ENCODE measurements around the gene EML5. TPM values are rescaled to one million over a fixed set of nuclear protein-coding genes. Genes with fewer than 3 reads are reported as not detected.

Gene EML5
- total RNA-seq, 1 experiment from 2014 or later = 1.8 TPM

DNA sequence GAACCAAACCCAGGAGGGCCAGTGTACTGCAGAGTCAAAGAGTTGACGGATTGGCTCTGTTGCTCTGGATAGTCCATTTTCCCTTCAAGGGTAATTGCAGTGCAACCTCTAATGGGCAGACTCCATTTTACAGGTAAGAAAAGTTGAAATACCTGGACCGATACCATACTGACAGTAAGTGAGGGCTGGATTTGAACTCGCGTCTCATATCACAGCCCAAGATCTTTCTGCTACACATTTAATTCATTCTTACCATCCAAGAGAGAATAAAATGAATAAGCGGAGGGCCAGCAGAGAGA lies 230.3 kb downstream of the EML5 start:
- Histone ChIP-seq H3K9ac (ENCODE audit: low read length) (peak overlapping the region; percentile 87), H3K27ac (ENCODE audit: low read depth, low read length) (peak overlapping the region; percentile 95), H4K20me1 (ENCODE audit: insufficient read depth) (no peaks in the 10 kb centered on the region), H3K79me2 (ENCODE audit: insufficient read depth, low read length) (peaks cover 44% of the 10 kb centered on the region), H3K36me3 (ENCODE audit: control insufficient read depth in 1 of 2, insufficient read depth in 2 of 2, low read length in 2 of 2) (peaks cover 0 to under 1% of the 10 kb centered on the region in 2 experiments; a peak in 2 of 4 replicates), H2AFZ (ENCODE audit: low read depth, low read length, poor library complexity, severe bottlenecking) (no peak overlapping the region), H3K4me1 (ENCODE audit: control insufficient read depth in 1 of 2, insufficient read depth in 2 of 2, low read length in 2 of 2) (peaks cover 3 to 18% of the 10 kb centered on the region in 2 experiments; a peak in 1 of 4 replicates), H3K9me3 (ENCODE audit: control insufficient read depth in 1 of 2, insufficient read depth in 1 of 2, low read depth in 1 of 2, low read length in 2 of 2) (no peaks in the 10 kb centered on the region), H3K4me3 (replicated peaks in 1 of 2; ENCODE audit: low read depth in 1 of 2, low read length in 2 of 2) (peak overlapping the region; percentile 79 to 92), H3K4me2 (ENCODE audit: low read length) (peak overlapping the region; percentile 75), H3K27me3 (ENCODE audit: insufficient read depth, low read length) (no peaks in the 10 kb centered on the region), H3K9me2 (ENCODE audit: insufficient read depth) (no peaks in the 10 kb centered on the region)
- peak; percentile 26 for ATAC-seq
- no peak for DNase-seq (ENCODE audit: low read depth, low spot score)
- no peak for TF ChIP-seq JUND (IDR thresholded peaks at IDR 0.05)
- no peak for TF ChIP-seq ZNF274 (IDR thresholded peaks at IDR 0.05; ENCODE audit: low read depth, low read length)
- no peak for TF ChIP-seq EZH2 (IDR thresholded peaks at IDR 0.05)
- TF ChIP-seq SIN3A (IDR thresholded peaks at IDR 0.05; ENCODE audit: low read depth) = no peak
- no peak for TF ChIP-seq ATF3 (IDR thresholded peaks at IDR 0.05)
- no peak for TF ChIP-seq CBX3 (IDR thresholded peaks at IDR 0.05; ENCODE audit: low read depth)
- TF ChIP-seq EZH2phosphoT487 (IDR thresholded peaks at IDR 0.05; ENCODE audit: borderline replicate concordance) = no peak
- no peak for TF ChIP-seq POLR2A (IDR thresholded peaks at IDR 0.05; ENCODE audit: borderline replicate concordance, extremely low read depth, insufficient read depth, insufficient read length)
- no peak for TF ChIP-seq SRF (IDR thresholded peaks at IDR 0.05; ENCODE audit: low read depth)
- no peak for TF ChIP-seq ZFX (IDR thresholded peaks at IDR 0.05)
- no peak for TF ChIP-seq YY1 (IDR thresholded peaks at IDR 0.05; ENCODE audit: extremely low read depth, insufficient replicate concordance, low read depth, low read length)
- no peak for TF ChIP-seq POLR2AphosphoS5 (IDR thresholded peaks at IDR 0.05; ENCODE audit: low read depth, low read length)
- TF ChIP-seq RAD21 (IDR thresholded peaks at IDR 0.05; ENCODE audit: low read depth) = no peak
- no peak for TF ChIP-seq MAX (IDR thresholded peaks at IDR 0.05)
- TF ChIP-seq CTCF (IDR thresholded peaks at IDR 0.05 in 2 of 3, conservative IDR thresholded peaks at IDR 0.05 in 1 of 3; ENCODE audit: borderline replicate concordance in 1 of 3, insufficient read depth in 1 of 3, low read depth in 2 of 3, low read length in 2 of 3) = no peak
- TF ChIP-seq, protein P1, sequence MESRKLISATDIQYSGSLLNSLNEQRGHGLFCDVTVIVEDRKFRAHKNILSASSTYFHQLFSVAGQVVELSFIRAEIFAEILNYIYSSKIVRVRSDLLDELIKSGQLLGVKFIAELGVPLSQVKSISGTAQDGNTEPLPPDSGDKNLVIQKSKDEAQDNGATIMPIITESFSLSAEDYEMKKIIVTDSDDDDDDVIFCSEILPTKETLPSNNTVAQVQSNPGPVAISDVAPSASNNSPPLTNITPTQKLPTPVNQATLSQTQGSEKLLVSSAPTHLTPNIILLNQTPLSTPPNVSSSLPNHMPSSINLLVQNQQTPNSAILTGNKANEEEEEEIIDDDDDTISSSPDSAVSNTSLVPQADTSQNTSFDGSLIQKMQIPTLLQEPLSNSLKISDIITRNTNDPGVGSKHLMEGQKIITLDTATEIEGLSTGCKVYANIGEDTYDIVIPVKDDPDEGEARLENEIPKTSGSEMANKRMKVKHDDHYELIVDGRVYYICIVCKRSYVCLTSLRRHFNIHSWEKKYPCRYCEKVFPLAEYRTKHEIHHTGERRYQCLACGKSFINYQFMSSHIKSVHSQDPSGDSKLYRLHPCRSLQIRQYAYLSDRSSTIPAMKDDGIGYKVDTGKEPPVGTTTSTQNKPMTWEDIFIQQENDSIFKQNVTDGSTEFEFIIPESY (IDR thresholded peaks at IDR 0.05; ENCODE audit: extremely low read depth, insufficient replicate concordance, low read length) = no peak
- TF ChIP-seq SP1 (IDR thresholded peaks at IDR 0.05; ENCODE audit: low read depth) = no peak
- TF ChIP-seq CEBPB (IDR thresholded peaks at IDR 0.05; ENCODE audit: low read depth) = no peak
- TF ChIP-seq EGR1 (IDR thresholded peaks at IDR 0.05; ENCODE audit: low read depth) = no peak
- TF ChIP-seq ELF1 (IDR thresholded peaks at IDR 0.05; ENCODE audit: borderline replicate concordance, low read depth) = no peak
- ChIA-PET RAD21 (ENCODE audit: low non-redundant PET in 1 of 2, low total read pairs in 2 of 2, uncharacterized antibody in 2 of 2, unreplicated experiment in 2 of 2) (no interaction called here), POLR2A (no interaction called here), CTCF (no interaction called here)
- intact Hi-C loops (cut with micrococcal nuclease) = no loop called here
- BruUV-seq (replicated peaks) = no TSS peak
